ENCODE measurements around the gene TMPRSS4.

GRCh38 chr11:118046051-118046963, 30.6 kb upstream of the TMPRSS4 start:
- no peak for TF ChIP-seq CTCF (IDR thresholded peaks at IDR 0.05)
- TF ChIP-seq POLR2A (IDR thresholded peaks at IDR 0.05), result no peak
- no peak for TF ChIP-seq POLR2AphosphoS5 (IDR thresholded peaks at IDR 0.05)

Data from breast epithelium (tissue), 3 donors.